PC-9 (cell line): ENCODE data around the gene AKR1C4. TPM values are rescaled to one million over a fixed set of nuclear protein-coding genes. Genes with fewer than 3 reads are reported as not detected.

Source experiments
- BruUV-seq: library from RNA; stranded (reverse); fragments of 400-500 nt; replicated peaks from 2 replicates; lab custom pipeline; 2021; lab: Mats Ljungman, UMichigan
- CTCF ChIA-PET: fragments of 300-600 bp; sonication (Branson Sonifier 250); formaldehyde crosslinking; loops from one replicate; lab custom pipeline; 2022; ENCODE audit warnings: antibody characterized with exemption; lab: Charles Lee
- POLR2A ChIA-PET: fragments of 300-600 bp; sonication (Branson Sonifier 250); formaldehyde crosslinking; loops from one replicate; lab custom pipeline; 2022; ENCODE audit warnings: antibody characterized with exemption; ENCODE audit not compliant: unreplicated experiment; lab: Charles Lee
- DNase-seq, 2 experiments: peaks; one replicate each; pipeline versions ENCODE4 v3.0.0 to v3.0.0-alpha.2; 2015 to 2022; ENCODE audit warnings: mixed read lengths in 1 of 2
- H2AFZ ChIP-seq: fragments of 200-600 bp; sonication (generic); 2 replicates; pipeline ENCODE4 v1.8.1; 2017; ENCODE audit warnings: antibody characterized with exemption
- H3F3A ChIP-seq: fragments of 200-600 bp; sonication (generic); 2 replicates; pipeline ENCODE4 v1.8.1; 2017; ENCODE audit warnings: antibody characterized with exemption, mild to moderate bottlenecking, low read depth; ENCODE audit not compliant: insufficient read depth
- H3K27ac ChIP-seq: fragments of 200-600 bp; sonication (generic); 2 replicates; pipeline ENCODE4 v1.6.1; 2016; ENCODE audit warnings: mixed run types
- H3K27me3 ChIP-seq: fragments of 200-600 bp; sonication (generic); 2 replicates; pipeline ENCODE4 v1.6.1; 2016; ENCODE audit warnings: low read depth, mixed run types; ENCODE audit not compliant: insufficient read depth
- H3K36me3 ChIP-seq: fragments of 200-600 bp; sonication (generic); 2 replicates; pipeline ENCODE4 v1.6.1; 2016; ENCODE audit warnings: low read depth, mixed run types
- H3K4me1 ChIP-seq: fragments of 200-600 bp; sonication (generic); replicated peaks from 2 replicates; pipeline ENCODE4 v1.6.1; 2016; ENCODE audit warnings: mixed run types; ENCODE audit not compliant: insufficient read depth
- H3K4me2 ChIP-seq: fragments of 200-600 bp; sonication (generic); 2 replicates; pipeline ENCODE4 v1.6.1; 2017; ENCODE audit warnings: mixed run types
- H3K4me3 ChIP-seq: fragments of 200-600 bp; sonication (generic); 2 replicates; pipeline ENCODE4 v1.6.1; 2016; ENCODE audit warnings: mixed run types
- H3K79me2 ChIP-seq: fragments of 200-600 bp; sonication (generic); 2 replicates; pipeline ENCODE4 v1.6.1; 2017; ENCODE audit warnings: low read depth, mixed run types
- H3K9me2 ChIP-seq: fragments of 200-600 bp; sonication (generic); 2 replicates; pipeline ENCODE4 v1.8.1; 2017; ENCODE audit warnings: mild to moderate bottlenecking; ENCODE audit not compliant: insufficient read depth
- H3K9me3 ChIP-seq: fragments of 200-600 bp; sonication (generic); 2 replicates; pipeline ENCODE4 v1.8.1; 2016; ENCODE audit warnings: low read depth; ENCODE audit not compliant: insufficient read depth
- H4K20me1 ChIP-seq: fragments of 200-600 bp; sonication (generic); 2 replicates; pipeline ENCODE4 v1.8.1; 2017; ENCODE audit not compliant: insufficient read depth
- EZH2 ChIP-seq: fragments of 200-600 bp; sonication (generic); IDR thresholded peaks from 2 replicates; pipeline ENCODE4 v1.8.0; 2017; ENCODE audit warnings: antibody characterized with exemption, low read depth
- intact Hi-C: fragments of 100-400 bp; cut with micrococcal nuclease; formaldehyde crosslinking; loops from one replicate; pipeline ENCODE4 v1.10.0; 2022; ENCODE audit not compliant: unreplicated experiment
- total RNA-seq: library from RNA; stranded (reverse); gene quantifications from 2 replicates; pipeline ENCODE4 v1.2.3, GENCODE V29; 2021
- TF ChIP-seq, protein P1 (sequence below): fragments of 200-600 bp; sonication (generic); conservative IDR thresholded peaks from 2 replicates; pipeline ENCODE4 v1.6.1; 2017; ENCODE audit warnings: mixed run types, antibody characterized with exemption, mild to moderate bottlenecking, moderate library complexity

Gene AKR1C4
- total RNA-seq, 1 experiment from 2014 or later = not detected

DNA sequence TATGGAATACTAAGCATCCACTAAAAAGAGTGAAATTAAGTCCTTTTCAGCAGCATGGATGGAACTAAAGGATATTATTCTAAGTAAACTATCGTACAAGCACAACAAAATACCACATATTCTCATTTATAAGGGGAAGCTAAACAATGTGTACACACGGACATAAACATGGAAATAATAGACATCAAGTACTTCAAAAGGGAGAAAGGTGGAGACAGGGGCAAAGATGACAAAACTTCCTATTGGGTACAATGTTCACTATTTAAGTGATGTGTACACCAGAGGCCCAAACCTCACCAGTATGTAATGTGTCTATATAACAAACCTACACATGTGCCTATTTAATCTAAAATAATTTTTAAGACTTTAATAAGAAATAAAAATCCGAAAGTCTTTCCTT lies 2.2 kb upstream of the AKR1C4 start:
- no peak overlapping the region for H3K4me2 ChIP-seq
- H4K20me1 ChIP-seq = no peaks in the 10 kb centered on the region
- no peak overlapping the region for H3K4me3 ChIP-seq
- no peaks in the 10 kb centered on the region for H3K9me2 ChIP-seq
- H3K4me1 ChIP-seq = no peaks in the 10 kb centered on the region
- H3F3A ChIP-seq = no peaks in the 10 kb centered on the region
- H3K36me3 ChIP-seq = no peaks in the 10 kb centered on the region
- no peaks in the 10 kb centered on the region for H3K27me3 ChIP-seq
- no peak overlapping the region for H2AFZ ChIP-seq
- no peaks in the 10 kb centered on the region for H3K79me2 ChIP-seq
- intact Hi-C loops = no loop called here
- no peak for DNase-seq
- H3K27ac ChIP-seq = no peak overlapping the region
- BruUV-seq = no TSS peak
- H3K9me3 ChIP-seq = no peaks in the 10 kb centered on the region
- ChIA-PET POLR2A (no interaction called here), CTCF (no interaction called here)
- no peak for TF ChIP-seq EZH2
- TF ChIP-seq, protein P1, sequence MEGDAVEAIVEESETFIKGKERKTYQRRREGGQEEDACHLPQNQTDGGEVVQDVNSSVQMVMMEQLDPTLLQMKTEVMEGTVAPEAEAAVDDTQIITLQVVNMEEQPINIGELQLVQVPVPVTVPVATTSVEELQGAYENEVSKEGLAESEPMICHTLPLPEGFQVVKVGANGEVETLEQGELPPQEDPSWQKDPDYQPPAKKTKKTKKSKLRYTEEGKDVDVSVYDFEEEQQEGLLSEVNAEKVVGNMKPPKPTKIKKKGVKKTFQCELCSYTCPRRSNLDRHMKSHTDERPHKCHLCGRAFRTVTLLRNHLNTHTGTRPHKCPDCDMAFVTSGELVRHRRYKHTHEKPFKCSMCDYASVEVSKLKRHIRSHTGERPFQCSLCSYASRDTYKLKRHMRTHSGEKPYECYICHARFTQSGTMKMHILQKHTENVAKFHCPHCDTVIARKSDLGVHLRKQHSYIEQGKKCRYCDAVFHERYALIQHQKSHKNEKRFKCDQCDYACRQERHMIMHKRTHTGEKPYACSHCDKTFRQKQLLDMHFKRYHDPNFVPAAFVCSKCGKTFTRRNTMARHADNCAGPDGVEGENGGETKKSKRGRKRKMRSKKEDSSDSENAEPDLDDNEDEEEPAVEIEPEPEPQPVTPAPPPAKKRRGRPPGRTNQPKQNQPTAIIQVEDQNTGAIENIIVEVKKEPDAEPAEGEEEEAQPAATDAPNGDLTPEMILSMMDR = no peak

DNA sequence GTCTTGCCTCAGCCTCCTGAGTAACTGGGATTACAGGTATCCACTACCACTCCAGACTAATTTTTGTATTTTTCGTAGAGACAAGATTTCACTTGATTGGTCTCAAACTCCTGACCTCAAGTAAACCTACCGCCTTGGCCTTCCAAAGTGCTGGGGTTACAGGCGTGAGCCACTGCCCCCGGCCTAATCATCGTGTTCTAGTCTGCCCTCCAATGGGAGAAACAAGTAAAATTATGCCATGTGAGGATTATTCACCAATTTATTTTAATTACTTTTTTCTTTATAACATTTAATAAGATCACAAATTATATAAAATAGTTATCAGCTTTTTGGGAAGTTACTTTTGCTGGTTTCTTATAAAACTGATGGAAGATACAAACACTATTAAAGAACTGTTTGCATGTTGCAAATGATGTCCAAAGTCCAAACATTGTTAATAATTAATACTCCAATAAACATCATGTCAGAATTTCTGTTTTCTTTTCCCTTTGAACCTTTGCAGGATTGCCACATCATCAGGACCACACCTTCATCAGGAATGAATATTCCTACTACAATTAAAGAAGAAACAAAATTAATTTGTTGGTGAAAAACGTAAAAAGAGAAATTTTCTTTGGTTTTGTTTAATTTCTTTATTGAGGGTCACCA lies 786 bp upstream of the AKR1C4 start:
- H3K4me3 ChIP-seq = no peak overlapping the region
- TF ChIP-seq EZH2 = no peak
- TF ChIP-seq, protein P1 = no peak
- POLR2A ChIA-PET = no interaction called here
- no peak overlapping the region for H3K4me2 ChIP-seq
- no peaks in the 10 kb centered on the region for H3K4me1 ChIP-seq
- H4K20me1 ChIP-seq = no peaks in the 10 kb centered on the region
- DNase-seq = no peak
- intact Hi-C loops = no loop called here
- H2AFZ ChIP-seq = no peak overlapping the region
- no peaks in the 10 kb centered on the region for H3K9me3 ChIP-seq
- no TSS peak for BruUV-seq
- no peaks in the 10 kb centered on the region for H3K36me3 ChIP-seq
- CTCF ChIA-PET = no interaction called here
- no peaks in the 10 kb centered on the region for H3K9me2 ChIP-seq
- H3F3A ChIP-seq = no peaks in the 10 kb centered on the region
- H3K27me3 ChIP-seq = no peaks in the 10 kb centered on the region
- H3K79me2 ChIP-seq = no peaks in the 10 kb centered on the region
- no peak overlapping the region for H3K27ac ChIP-seq

DNA sequence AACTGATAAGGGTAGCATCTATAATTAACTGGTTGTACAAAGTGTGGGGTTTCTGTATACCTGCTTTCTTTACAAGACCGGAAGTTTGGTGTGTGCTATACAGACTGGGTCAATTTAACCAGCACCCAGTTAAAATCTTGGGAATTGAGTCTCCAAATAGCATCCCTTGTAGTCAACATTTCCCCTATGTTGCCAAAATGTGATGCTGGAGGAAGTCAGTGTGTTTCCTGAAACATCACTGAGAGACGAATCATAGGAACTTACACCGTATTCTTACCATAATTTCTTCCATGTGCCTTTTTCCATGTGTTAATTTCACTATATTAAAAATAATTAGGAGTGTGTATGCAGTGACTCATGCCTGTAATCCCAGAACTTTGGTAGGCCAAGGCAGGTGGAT lies 1.7 kb downstream of the AKR1C4 start:
- BruUV-seq = no TSS peak
- ChIA-PET CTCF (no interaction called here), POLR2A (no interaction called here)
- Histone ChIP-seq H3K27ac (no peak overlapping the region), H3K4me3 (no peak overlapping the region), H3K9me2 (no peaks in the 10 kb centered on the region), H3K36me3 (no peaks in the 10 kb centered on the region), H3K79me2 (no peaks in the 10 kb centered on the region), H3K4me1 (no peaks in the 10 kb centered on the region), H3K27me3 (no peaks in the 10 kb centered on the region), H4K20me1 (no peaks in the 10 kb centered on the region), H3K9me3 (no peaks in the 10 kb centered on the region), H2AFZ (no peak overlapping the region), H3K4me2 (no peak overlapping the region), H3F3A (no peaks in the 10 kb centered on the region)
- intact Hi-C loops = no loop called here
- TF ChIP-seq, protein P1 = no peak
- TF ChIP-seq EZH2 = no peak
- DNase-seq = no peak
